GM11168 (cell line): ENCODE results near the gene LIMK1.
"Not testable (repeated sequence)": the region's sequence is repeated elsewhere in the genome, so short reads cannot be mapped to it uniquely, and the experiment has no call there.

ENCODE experiments used
- in situ Hi-C: fragments of 300-500 bp; cut with MboI; formaldehyde crosslinking; loops from one replicate; pipeline ENCODE4 v1.12.0; 2022; ENCODE audit warnings: low sequenced_read_pairs; ENCODE audit not compliant: unreplicated experiment

Gene LIMK1

DNA sequence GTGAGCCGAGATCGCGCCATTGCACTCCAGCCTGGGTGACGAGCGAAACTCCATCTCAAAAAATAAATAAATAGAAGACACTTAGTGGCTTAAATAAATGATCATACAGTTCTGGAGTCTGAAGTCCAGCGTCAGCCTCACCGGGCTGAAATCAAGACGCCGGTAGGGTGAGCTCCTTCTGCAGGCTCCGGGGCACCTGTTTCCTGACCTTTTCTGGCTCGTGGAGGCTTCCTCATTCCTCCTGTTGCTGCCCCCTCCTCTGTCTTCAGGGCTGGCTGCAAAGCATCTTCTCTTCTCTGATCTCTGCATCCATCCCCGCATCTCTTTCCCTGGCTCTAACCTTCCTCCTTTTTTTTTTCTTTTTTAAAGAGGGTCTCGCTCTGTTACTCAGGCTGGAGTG lies 32.8 kb downstream of the LIMK1 start:
- in situ Hi-C loops = no loop called here

- in situ Hi-C loops = no loop called here
Measured at GRCh38 chr7:74119831-74120230, 36.2 kb downstream of the LIMK1 start.

DNA sequence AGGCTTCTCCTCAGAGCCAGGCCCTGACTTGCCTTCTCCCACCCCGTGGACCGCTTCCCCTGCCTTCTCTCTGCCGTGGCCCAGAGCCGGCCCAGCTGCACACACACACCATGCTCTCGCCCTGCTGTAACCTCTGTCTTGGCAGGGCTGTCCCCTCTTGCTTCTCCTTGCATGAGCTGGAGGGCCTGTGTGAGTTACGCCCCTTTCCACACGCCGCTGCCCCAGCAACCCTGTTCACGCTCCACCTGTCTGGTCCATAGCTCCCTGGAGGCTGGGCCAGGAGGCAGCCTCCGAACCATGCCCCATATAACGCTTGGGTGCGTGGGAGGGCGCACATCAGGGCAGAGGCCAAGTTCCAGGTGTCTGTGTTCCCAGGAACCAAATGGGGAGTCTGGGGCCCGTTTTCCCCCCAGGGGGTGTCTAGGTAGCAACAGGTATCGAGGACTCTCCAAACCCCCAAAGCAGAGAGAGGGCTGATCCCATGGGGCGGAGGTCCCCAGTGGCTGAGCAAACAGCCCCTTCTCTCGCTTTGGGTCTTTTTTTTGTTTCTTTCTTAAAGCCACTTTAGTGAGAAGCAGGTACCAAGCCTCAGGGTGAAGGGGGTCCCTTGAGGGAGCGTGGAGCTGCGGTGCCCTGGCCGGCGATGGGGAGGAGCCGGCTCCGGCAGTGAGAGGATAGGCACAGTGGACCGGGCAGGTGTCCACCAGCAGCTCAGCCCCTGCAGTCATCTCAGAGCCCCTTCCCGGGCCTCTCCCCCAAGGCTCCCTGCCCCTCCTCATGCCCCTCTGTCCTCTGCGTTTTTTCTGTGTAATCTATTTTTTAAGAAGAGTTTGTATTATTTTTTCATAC lies 38.0 kb downstream of the LIMK1 start:
- in situ Hi-C loops = no loop called here

- in situ Hi-C loops = not testable (repeated sequence)
Measured at GRCh38 chr7:74123892-74124291, 40.3 kb downstream of the LIMK1 start.

GRCh38 chr7:74126220-74126880 lies 42.7 kb downstream of the LIMK1 start:
- in situ Hi-C loops = no loop called here

- in situ Hi-C loops = no loop called here
Measured at GRCh38 chr7:74129887-74130286, 46.3 kb downstream of the LIMK1 start.

GRCh38 chr7:74130518-74130917 lies 46.9 kb downstream of the LIMK1 start:
- in situ Hi-C loops = no loop called here

DNA sequence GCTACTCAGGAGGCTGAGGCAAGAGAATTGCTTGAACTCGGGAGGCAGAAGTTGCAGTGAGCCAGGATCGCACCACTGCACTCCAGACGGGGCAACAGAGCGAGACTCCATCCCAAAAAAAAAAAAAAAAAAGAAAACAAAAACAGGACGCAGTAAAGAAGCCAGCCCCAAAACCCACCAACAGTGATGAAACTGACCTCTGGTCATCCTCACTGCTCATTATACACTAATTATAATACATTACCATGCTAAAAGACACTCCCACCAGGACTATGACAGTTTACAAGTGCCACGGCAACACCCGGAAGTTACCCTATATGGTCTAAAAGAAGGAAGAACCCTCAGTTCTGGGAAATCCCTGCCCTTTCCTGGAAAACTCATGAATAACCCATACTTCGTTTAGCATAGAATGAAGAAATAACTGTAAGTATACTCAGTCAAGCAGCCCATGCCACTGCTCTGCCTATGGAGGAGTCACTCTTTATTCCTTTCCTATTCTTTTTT lies 50.6 kb downstream of the LIMK1 start:
- in situ Hi-C loops = no loop called here

GRCh38 chr7:74138334-74138867 lies 54.8 kb downstream of the LIMK1 start:
- in situ Hi-C loops = no loop called here

GRCh38 chr7:74138945-74139843 lies 55.6 kb downstream of the LIMK1 start:
- in situ Hi-C loops = no loop called here

- in situ Hi-C loops = no loop called here
Measured at GRCh38 chr7:74141705-74142104, 58.1 kb downstream of the LIMK1 start.

DNA sequence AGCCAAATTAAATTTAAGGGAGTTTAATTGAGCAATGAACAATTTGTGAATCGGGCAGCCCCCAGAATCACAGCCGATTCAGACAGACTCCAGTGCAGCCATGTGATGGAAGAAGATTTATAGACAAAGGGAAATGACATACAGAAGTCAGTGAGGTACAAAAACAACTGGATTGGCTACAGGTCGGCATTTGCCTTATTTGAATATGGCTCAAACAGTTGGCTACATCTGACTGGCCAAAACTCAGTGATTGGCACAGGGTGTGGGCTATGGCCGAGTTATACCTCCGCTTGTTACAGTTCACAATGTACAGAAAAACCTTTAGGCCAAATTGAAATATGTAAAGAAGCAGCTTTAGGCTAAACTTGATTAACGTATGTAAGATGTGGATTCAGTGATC lies 59.8 kb downstream of the LIMK1 start:
- in situ Hi-C loops = no loop called here

DNA sequence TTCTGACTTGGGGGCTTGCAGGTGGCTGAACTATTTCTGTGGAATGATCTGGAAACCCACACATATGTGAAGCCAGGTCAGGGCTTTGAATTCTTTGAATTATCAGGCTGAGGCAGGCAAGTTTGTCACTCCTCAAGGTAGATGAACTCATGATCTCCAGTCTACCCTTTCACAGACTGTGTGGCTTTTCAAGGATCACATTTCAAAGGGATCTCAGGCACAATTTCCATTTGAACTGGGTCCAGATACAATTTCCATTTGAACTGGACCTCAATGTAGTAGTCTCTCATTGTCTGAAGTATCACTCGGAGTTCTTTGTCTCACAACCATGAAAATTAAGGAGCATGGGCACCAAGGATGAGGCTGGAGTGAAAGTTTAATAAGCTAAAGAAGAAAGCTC lies 64.9 kb downstream of the LIMK1 start:
- in situ Hi-C loops = no loop called here

DNA sequence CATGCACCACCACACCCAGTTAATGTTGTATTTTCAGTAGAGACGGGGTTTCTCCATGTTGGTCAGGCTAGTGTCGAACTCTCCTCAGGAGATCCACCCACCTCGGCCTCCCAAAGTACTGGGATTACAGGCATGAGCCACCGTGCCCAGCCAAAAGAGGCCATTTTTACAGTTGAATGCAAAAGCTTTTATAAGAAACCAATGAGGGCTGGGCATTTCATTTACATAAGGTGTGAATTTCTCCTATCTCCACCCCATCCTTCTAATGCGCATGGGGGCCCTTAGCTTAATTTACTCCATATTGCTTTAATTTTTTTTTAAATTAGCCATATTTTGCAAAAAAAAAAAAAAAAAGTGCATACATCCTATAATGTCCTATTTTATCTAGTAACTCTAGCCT lies 65.5 kb downstream of the LIMK1 start:
- in situ Hi-C loops = no loop called here

DNA sequence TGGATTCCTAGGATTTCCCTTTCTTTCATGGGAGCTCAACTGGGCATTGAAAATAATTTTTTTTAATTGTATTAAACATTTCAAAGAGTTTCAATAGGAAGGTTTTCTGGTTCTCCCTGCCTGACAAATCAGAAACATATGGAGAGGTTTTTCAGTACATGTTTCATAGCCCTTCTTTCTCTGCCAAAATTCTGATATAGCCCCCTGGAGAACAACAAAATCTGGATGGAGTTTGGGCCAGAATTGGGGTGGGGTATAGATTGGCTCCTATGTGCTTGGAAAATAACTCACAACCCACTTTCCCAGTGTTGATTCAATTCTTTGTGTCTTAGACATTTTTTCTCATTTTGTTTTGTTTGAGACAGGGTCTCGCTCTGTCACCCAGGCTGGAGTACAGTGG lies 66.0 kb downstream of the LIMK1 start:
- in situ Hi-C loops = no loop called here

GRCh38 chr7:74153736-74154135 lies 70.1 kb downstream of the LIMK1 start:
- in situ Hi-C loops = no loop called here

- in situ Hi-C loops = no loop called here
Measured at GRCh38 chr7:74155810-74156395, 72.3 kb downstream of the LIMK1 start.

GRCh38 chr7:74157605-74158004 lies 74.0 kb downstream of the LIMK1 start:
- in situ Hi-C loops = no loop called here

GRCh38 chr7:74164985-74165456 lies 81.4 kb downstream of the LIMK1 start:
- in situ Hi-C loops = no loop called here
